AG08395 (cell line): ENCODE data around the gene ASCL5.
"Not testable (repeated sequence)": the region's sequence is repeated elsewhere in the genome, so short reads cannot be mapped to it uniquely, and the experiment has no call there.

Source experiments
- DNase-seq: peaks from one replicate; pipeline ENCODE4 v3.0.0; 2012; ENCODE audit warnings: mixed read lengths, low spot score

Gene ASCL5

DNA sequence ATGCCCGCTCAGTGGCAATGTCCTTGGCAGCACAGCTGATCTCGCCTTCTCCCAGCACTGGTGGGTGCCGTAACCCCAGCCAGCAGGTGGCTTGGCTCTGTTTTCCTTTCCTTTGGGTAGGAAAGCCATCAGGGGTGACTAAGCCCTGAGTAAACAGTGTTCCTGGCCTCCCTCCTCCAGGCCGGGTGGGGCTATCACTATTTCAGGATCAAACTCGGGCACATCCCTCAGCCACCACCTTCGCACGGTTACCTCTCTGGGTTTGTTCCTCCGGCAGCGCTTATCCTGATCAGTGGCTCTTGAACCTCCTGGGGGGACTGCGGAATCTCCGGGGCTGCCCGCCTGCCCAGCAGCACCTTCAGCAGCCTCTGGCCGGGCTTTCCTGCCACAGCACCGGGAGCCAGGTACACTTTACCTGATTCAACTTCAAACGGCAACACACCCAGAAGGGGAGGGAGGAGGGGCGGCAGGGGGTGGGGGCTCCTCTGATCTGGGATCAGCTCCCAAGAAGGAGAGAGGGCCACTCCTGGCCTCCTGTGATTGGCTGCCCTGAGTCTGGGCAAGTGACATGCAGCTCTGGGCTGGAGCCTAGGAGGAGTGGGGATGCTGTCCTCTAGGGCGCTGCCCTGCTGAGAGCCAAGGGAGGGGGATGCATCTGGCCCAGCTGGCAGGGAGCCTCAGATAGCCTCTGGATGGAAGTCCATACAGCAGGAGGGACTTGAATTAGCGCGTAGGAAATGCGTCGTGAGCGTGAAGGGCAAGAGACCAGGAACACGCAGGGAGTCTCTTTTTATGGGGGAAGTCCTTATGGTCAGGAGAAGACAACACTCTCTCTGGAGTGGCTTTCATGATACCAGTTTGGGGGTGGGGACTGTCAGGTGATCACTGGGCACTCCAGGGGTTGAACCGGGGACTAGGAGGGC is at the start of gene ASCL5:
TSS of gene ASCL5 (minus strand) at position 353 of the 923 bp plus-strand sequence. CDS start 11,812 bp downstream, outside the sequence.
- DNase-seq = peak; percentile 40

- DNase-seq = no peak
These were observed 49.0 kb upstream of the ASCL5 start for GRCh38 chr1:201175820-201176500.

DNA sequence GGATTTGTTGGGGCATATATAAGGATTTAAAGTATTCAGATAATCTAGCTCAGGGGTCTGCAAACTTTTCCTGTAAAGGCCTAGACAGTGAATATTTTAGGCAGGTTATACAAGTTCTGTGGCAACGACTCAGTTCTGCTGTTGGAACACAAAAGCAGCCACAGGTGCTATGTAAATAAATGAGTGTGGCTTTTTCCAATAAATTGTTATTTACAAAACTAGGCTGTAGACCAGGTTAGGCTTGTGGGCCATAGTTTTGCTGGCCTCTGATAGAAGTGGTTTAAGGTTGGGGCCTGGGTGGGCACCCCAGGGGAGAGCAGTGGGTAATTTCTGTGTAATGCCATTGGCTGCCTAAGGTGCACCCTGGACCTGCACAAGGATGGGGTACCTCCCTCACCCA is 46.8 kb upstream of the ASCL5 start:
- no peak for DNase-seq

- DNase-seq = no peak
These were observed 46.1 kb upstream of the ASCL5 start for GRCh38 chr1:201172999-201173610.

DNA sequence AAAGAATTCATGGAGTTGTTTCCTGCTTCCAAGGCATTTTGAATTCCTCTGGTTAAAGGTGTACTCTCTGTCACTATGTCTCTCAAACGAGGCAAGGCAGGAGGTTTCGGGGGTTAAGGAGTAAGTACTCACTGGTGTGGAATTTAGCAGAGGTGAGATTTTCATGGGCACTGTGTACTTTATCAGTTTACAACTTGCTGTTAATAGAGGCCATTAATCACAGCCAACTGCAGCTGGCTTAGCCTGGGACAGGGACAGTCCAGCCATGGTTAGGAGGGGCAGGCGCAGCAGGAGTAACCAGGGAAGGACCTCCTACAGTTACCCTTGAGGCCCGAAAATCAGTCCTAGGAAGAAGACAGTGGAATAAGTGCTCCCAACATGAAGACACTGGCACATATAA is 45.3 kb upstream of the ASCL5 start:
- no peak for DNase-seq

- DNase-seq = peak; percentile 35
These were observed 44.4 kb upstream of the ASCL5 start for GRCh38 chr1:201171063-201172036.

- DNase-seq = peak; percentile 99
These were observed 43.6 kb upstream of the ASCL5 start for GRCh38 chr1:201170533-201171062.

DNA sequence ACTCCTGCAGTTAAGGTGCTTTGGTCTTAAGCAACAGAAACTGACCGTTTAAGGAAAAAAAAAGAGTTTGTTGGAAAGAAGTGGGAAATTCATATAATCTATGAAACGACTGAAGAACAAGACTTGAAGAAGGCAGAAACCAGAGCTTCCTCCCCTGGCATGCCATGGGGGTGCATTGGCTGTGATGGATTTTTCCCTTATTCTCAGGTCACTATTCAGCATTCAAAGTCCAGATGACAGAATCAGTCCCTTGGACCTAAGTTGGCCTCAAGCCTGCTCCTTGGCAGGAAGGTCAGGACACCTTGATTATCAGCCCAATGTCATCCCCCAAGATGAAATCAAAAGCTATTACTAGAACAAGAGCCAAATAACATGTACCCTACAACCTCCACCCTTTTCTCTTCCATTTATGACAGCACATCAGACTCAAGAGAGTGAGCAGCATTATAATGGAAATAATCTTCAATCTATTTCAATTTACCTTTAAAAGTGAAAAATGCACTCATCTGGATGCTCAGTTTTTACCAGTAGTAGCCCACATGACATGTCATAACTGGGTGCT is 43.1 kb upstream of the ASCL5 start:
- DNase-seq = no peak

DNA sequence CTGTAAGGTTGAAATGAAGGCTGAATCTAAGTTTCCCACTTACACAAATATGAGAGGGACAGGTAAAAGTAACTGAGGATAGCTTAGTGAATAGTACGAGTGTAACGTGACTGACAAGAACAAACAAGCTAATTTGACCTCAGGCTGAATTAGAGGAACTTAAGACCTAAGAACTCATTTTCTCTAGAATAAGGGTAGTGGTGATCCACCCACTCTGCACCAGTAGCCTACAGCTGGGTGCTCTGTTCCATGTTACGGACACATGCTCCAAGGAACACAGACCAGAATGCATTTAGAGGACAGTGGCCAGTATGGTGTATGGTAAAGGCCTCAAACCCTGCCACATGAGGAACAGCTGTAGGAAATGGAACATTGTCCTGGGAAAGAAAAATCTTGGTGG is 42.2 kb upstream of the ASCL5 start:
- DNase-seq = no peak

DNA sequence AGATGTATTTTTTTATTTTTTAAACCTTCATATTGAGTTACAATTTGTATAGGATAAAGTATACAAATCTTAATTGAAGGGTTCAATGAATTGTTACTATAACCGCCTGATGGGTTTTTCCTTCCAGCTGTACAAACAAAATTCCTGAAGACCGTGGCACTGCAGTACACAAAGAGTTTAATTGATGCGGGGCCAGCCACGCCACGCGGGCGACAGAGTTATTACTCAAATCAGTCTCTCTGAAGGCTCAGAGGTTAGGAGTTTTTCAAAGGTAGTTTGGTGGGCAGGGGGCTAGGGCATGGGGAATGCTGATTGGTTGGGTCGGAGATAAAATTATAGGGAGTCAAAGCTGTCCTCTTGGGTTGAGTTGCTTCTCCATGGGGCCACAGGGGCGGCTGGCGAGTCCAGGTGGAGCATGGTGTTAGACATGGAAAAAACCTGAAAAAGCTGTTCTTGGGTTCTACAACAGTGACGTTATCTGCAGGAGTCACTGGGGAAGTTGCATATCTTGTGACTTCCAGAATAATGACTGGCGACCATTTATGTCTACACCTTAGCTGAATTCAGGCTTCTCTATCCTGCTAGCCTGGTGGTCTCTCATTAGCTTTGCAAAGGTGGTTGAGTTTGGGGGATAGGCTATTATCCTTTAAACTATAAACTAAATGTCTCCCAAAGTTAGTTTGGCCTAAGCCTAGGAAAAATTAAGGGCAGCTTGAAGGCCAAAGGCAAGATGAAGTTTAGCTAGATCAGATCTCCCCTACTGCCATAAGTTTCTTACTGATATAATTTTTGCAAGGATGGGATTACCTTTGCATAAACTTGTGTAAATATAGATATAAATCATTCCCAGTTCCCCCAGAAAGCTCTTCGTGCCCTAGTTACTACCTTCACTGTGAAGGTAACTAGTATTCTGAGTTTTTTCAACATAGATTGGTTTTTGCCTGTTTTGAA is 40.3 kb upstream of the ASCL5 start:
- no peak for DNase-seq

GRCh38 chr1:201164645-201165044 is 37.7 kb upstream of the ASCL5 start:
- DNase-seq = no peak

- DNase-seq = no peak
These were observed 36.7 kb upstream of the ASCL5 start for GRCh38 chr1:201163707-201164106.

GRCh38 chr1:201163036-201163435 is 36.1 kb upstream of the ASCL5 start:
- not testable (repeated sequence) for DNase-seq

GRCh38 chr1:201157949-201158348 is 31.0 kb upstream of the ASCL5 start:
- DNase-seq = no peak

GRCh38 chr1:201156819-201157218 is 29.8 kb upstream of the ASCL5 start:
- no peak for DNase-seq

GRCh38 chr1:201156346-201156745 is 29.4 kb upstream of the ASCL5 start:
- no peak for DNase-seq

GRCh38 chr1:201155354-201155753 is 28.4 kb upstream of the ASCL5 start:
- no peak for DNase-seq

DNA sequence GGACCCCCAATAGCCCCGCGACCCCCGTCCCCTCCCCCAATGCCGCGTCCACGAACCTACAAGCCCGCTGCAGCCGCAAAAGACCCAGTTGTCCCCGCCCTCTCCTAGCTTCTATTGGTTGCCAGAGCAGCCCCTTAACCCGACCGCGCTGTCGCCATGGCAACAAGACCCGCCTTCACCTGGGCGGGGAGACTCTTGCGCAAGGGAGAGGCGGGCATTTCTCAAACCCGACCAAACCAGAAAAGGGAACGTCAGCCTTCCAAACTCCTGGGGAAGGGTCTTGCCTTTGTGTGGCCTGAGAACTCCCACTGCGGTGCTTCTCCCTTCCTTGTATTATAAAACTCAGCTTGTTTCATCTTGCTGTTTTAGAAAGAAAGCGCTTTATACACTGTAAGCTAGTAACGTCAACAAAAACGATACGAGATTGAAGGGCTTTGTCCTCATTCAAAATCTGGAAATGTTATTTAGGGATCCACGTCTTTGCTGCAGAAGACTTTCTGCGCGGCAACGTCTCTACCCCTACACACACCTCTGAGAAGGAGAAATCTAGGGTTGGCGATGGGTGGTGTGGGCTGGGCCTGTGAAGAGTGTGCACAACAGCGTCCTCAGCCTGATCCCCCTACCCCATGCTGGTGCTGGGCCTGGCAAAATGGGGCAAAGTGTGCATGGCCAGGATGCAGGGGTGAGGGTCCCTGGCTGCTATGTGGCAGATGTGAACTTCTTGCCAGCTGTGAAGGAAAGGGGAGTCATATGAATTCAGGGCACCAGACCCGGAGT is 27.6 kb upstream of the ASCL5 start, which contains the start of gene TMEM9:
TSS of gene TMEM9 (minus strand) at position 86 of the 777 bp plus-strand sequence. CDS start 551 bp downstream, outside the sequence.
- peak; percentile 99 for DNase-seq
